HCT116 (cell line): ENCODE data around the gene DMXL2. TPM values are rescaled to one million over a fixed set of nuclear protein-coding genes. Genes with fewer than 3 reads are reported as not detected.

Source experiments
- ATAC-seq: fragments of 200-7000 bp; cut with Tn5 transposase; 2 replicates; pipeline ENCODE4 v1.9.1; 2020; ENCODE audit warnings: mild to moderate bottlenecking, moderate library complexity
- BruUV-seq: library from RNA; stranded (reverse); fragments of 400-500 nt; replicated peaks from 2 replicates; lab custom pipeline; 2021; lab: Mats Ljungman, UMichigan
- CTCF ChIA-PET: fragments of 300-600 bp; sonication (Branson Sonifier 250); formaldehyde crosslinking; loops from one replicate; lab custom pipeline; 2021; ENCODE audit warnings: antibody characterized with exemption; lab: Charles Lee
- POLR2A ChIA-PET: fragments of 300-600, 350-600 bp; sonication (Branson Sonifier 250); formaldehyde crosslinking; loops from one replicate; lab custom pipeline; 2021; ENCODE audit warnings: antibody characterized with exemption; lab: Charles Lee
- RAD21 ChIA-PET, 2 experiments: fragments of 300-600 bp; sonication (Branson Sonifier 250); formaldehyde crosslinking; loops; one replicate each; lab custom pipeline; 2023; ENCODE audit warnings: low total read pairs in 2 of 2; ENCODE audit not compliant: uncharacterized antibody in 2 of 2, unreplicated experiment in 2 of 2, low non-redundant PET in 1 of 2; lab: Charles Lee
- DNase-seq: peaks from one replicate; pipeline ENCODE4 v3.0.0-alpha.2; 2010; ENCODE audit warnings: low read depth, low spot score
- H2AFZ ChIP-seq: fragments of 200-600 bp; shearing (Covaris generic), sonication (generic); 2 replicates; pipeline ENCODE4 v1.6.1; 2017; ENCODE audit warnings: low read depth, mixed run types, mixed read lengths, antibody characterized with exemption, low read length; ENCODE audit not compliant: poor library complexity, severe bottlenecking
- H3K27ac ChIP-seq: 2 replicates; pipeline ENCODE4 v1.5.1; 2012; ENCODE audit warnings: low read depth, low read length
- H3K27me3 ChIP-seq: fragments of 200-600 bp; sonication (generic); 2 replicates; pipeline ENCODE4 v1.6.1; 2016; ENCODE audit warnings: mixed run types, low read length, mixed read lengths; ENCODE audit not compliant: insufficient read depth
- H3K36me3 ChIP-seq, 2 experiments: fragments of 200-500 bp in 1 of 2; fragments of 200-600 bp in 1 of 2; sonication (Bioruptor generic) in 1 of 2; sonication (generic) in 1 of 2; 2 replicates each; pipeline versions ENCODE4 v1.5.1 to v1.6.1; 2014 to 2016; ENCODE audit warnings: low read length in 2 of 2, inconsistent platforms in 1 of 2, mixed read lengths in 1 of 2, mixed run types in 1 of 2; ENCODE audit not compliant: insufficient read depth in 2 of 2, control insufficient read depth in 1 of 2
- H3K4me1 ChIP-seq, 2 experiments: fragments of 200-600 bp in 1 of 2; sonication (generic) in 1 of 2; 2 replicates each; pipeline versions ENCODE4 v1.5.1 to v1.6.1; 2012 to 2017; ENCODE audit warnings: low read length in 2 of 2, inconsistent platforms in 1 of 2, mild to moderate bottlenecking in 1 of 2, mixed read lengths in 1 of 2, mixed run types in 1 of 2, moderate library complexity in 1 of 2; ENCODE audit not compliant: insufficient read depth in 2 of 2, control insufficient read depth in 1 of 2
- H3K4me2 ChIP-seq: fragments of 200-600 bp; sonication (generic); 2 replicates; pipeline ENCODE4 v1.6.1; 2017; ENCODE audit warnings: mixed run types, low read length, mixed read lengths
- H3K4me3 ChIP-seq, 2 experiments: fragments of 200-600 bp in 1 of 2; sonication (generic) in 1 of 2; replicated peaks in 1 of 2; 2 replicates each; pipeline ENCODE4 v1.5.1; 2011 to 2016; ENCODE audit warnings: low read length in 2 of 2, control low read depth in 1 of 2, low read depth in 1 of 2, mild to moderate bottlenecking in 1 of 2, mixed read lengths in 1 of 2, mixed run types in 1 of 2
- H3K79me2 ChIP-seq: fragments of 200-600 bp; sonication (generic); 2 replicates; pipeline ENCODE4 v1.6.1; 2017; ENCODE audit warnings: mild to moderate bottlenecking, mixed run types, low read length, moderate library complexity, mixed read lengths; ENCODE audit not compliant: insufficient read depth
- H3K9ac ChIP-seq: fragments of 200-600 bp; sonication (generic); 2 replicates; pipeline ENCODE4 v1.6.1; 2016; ENCODE audit warnings: low read length, mixed read lengths
- H3K9me2 ChIP-seq: fragments of 200-600 bp; sonication (generic), shearing (Covaris generic); 2 replicates; pipeline ENCODE4 v1.6.1; 2017; ENCODE audit warnings: mixed run types, mild to moderate bottlenecking, moderate library complexity; ENCODE audit not compliant: insufficient read depth
- H3K9me3 ChIP-seq, 2 experiments: fragments of 200-500 bp in 1 of 2; fragments of 200-600 bp in 1 of 2; sonication (Bioruptor generic) in 1 of 2; sonication (generic) in 1 of 2; 2 replicates each; pipeline ENCODE4 v1.6.1; 2014 to 2017; ENCODE audit warnings: low read length in 2 of 2, mixed read lengths in 2 of 2, inconsistent platforms in 1 of 2, low read depth in 1 of 2, mild to moderate bottlenecking in 1 of 2, mixed run types in 1 of 2, moderate library complexity in 1 of 2; ENCODE audit not compliant: control insufficient read depth in 1 of 2, insufficient read depth in 1 of 2
- H4K20me1 ChIP-seq: fragments of 200-600 bp; sonication (generic), shearing (Covaris generic); 2 replicates; pipeline ENCODE4 v1.6.1; 2017; ENCODE audit warnings: mixed run types, mild to moderate bottlenecking, moderate library complexity; ENCODE audit not compliant: insufficient read depth
- CBX3 ChIP-seq: IDR thresholded peaks from 2 replicates; pipeline ENCODE4 v1.6.1; 2012; ENCODE audit warnings: low read depth
- EGR1 ChIP-seq: IDR thresholded peaks from 2 replicates; pipeline ENCODE4 v1.6.1; 2012; ENCODE audit warnings: low read depth
- ELF1 ChIP-seq: IDR thresholded peaks from 2 replicates; pipeline ENCODE4 v1.6.1; 2012; ENCODE audit warnings: low read depth, borderline replicate concordance
- EZH2phosphoT487 ChIP-seq: fragments of 200-600 bp; IDR thresholded peaks from 2 replicates; pipeline ENCODE4 v1.6.1; 2018; ENCODE audit warnings: antibody characterized with exemption, borderline replicate concordance
- TCF7L2 ChIP-seq: IDR thresholded peaks from 2 replicates; pipeline ENCODE4 v1.7.0; 2011; ENCODE audit warnings: borderline replicate concordance, inconsistent platforms; ENCODE audit not compliant: insufficient read depth, insufficient read length; ENCODE audit errors: extremely low read depth
- YY1 ChIP-seq: IDR thresholded peaks from 2 replicates; pipeline ENCODE4 v1.6.1; 2011; ENCODE audit warnings: low read length, low read depth, moderate library complexity, mild to moderate bottlenecking; ENCODE audit not compliant: insufficient replicate concordance; ENCODE audit errors: extremely low read depth
- ZNF274 ChIP-seq: fragments of 200-500 bp; sonication (Bioruptor generic); IDR thresholded peaks from 2 replicates; pipeline ENCODE4 v1.6.1; 2014; ENCODE audit warnings: mild to moderate bottlenecking, low read depth, low read length, inconsistent platforms
- intact Hi-C: fragments of 100-400 bp; cut with micrococcal nuclease; formaldehyde crosslinking; loops from 2 replicates; pipeline ENCODE4 v1.10.0; 2022
- total RNA-seq: library from RNA; stranded (reverse); gene quantifications from one replicate; pipeline ENCODE4 v1.2.1, GENCODE V29; 2021; ENCODE audit not compliant: unreplicated experiment
- TF ChIP-seq, protein P1 (sequence below): IDR thresholded peaks from 2 replicates; pipeline ENCODE4 v1.6.1; 2012

Gene DMXL2
- total RNA-seq, 1 experiment from 2014 or later: 21.5 TPM

DNA sequence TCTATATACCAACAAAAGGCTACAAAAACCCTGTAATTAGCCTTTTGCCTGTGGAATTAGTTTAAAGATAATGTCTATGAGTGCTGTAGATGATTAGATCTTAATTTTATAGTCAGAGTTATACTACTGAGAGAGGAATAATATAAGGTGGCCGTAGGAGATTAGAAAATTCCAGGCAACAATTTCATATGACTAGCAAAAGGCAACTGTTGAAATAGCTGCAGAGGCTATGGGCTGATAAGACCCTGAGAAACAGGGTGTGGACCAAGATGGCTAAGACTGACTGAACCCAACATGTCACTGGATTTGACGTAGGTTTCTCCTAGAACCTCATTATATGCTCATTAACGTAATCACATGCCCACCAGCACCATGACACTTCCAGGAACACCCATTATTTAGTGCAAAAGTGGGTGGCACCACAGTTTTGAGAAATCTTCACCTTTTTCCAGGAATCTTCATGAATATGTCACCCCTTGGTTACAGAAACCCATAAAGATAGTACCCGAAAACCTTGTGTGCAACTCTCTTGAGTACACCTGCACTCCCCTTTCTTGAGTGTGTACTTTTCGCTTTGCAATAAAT is 29.6 kb upstream of the DMXL2 start:
- H3K4me1 ChIP-seq: peaks cover 2% of the 10 kb centered on the region in 2 experiments; a peak in 2 of 4 replicates
- POLR2A ChIA-PET: no interaction called here
- CTCF ChIA-PET: interaction anchor here (5.8 kb wide), 1 partner anchor 125 kb away, joined by 296 read pairs; no protein-coding TSS in a partner anchor
- no peaks in the 10 kb centered on the region for H3K9me3 ChIP-seq
- H3K27ac ChIP-seq: no peak overlapping the region
- DNase-seq (no peak), ATAC-seq (no peak)
- no peak overlapping the region for H3K4me3 ChIP-seq
- no peak overlapping the region for H3K4me2 ChIP-seq
- H4K20me1 ChIP-seq: no peaks in the 10 kb centered on the region
- intact Hi-C loops: loop anchor here (5.0 to 10.0 kb wide), 2 partner anchors 255 to 423 kb away; no protein-coding TSS in a partner anchor
- H3K9ac ChIP-seq: no peak overlapping the region
- H3K27me3 ChIP-seq: no peaks in the 10 kb centered on the region
- no peaks in the 10 kb centered on the region for H3K36me3 ChIP-seq
- BruUV-seq: no TSS peak
- RAD21 ChIA-PET: no interaction called here
- H2AFZ ChIP-seq: no peak overlapping the region
- TF ChIP-seq CBX3 (no peak), YY1 (no peak), ELF1 (no peak), TCF7L2 (no peak), EGR1 (no peak), ZNF274 (no peak), EZH2phosphoT487 (no peak)
- TF ChIP-seq, protein P1, sequence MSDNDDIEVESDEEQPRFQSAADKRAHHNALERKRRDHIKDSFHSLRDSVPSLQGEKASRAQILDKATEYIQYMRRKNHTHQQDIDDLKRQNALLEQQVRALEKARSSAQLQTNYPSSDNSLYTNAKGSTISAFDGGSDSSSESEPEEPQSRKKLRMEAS: no peak
- TF ChIP-seq, all 23 proteins: peak for 0
- no peaks in the 10 kb centered on the region for H3K79me2 ChIP-seq
- H3K9me2 ChIP-seq: no peaks in the 10 kb centered on the region
